GM18505 (cell line): ENCODE results near the gene NCAPD2.

ENCODE experiments used
- ATAC-seq: cut with Tn5 transposase; IDR thresholded peaks from one replicate; pipeline ENCODE4 v1.9.1; 2021; ENCODE audit not compliant: unreplicated experiment
- POLR2A ChIP-seq: IDR thresholded peaks from 4 replicates; pipeline ENCODE4 v1.6.1; 2011; ENCODE audit warnings: borderline replicate concordance; ENCODE audit not compliant: insufficient read depth, insufficient read length; ENCODE audit errors: extremely low read depth

NCAPD2 gene

GRCh38 chr12:6538420-6539313 lies 44.8 kb downstream of the NCAPD2 start:
- peak; percentile 33 for TF ChIP-seq POLR2A
- no peak for ATAC-seq

- no peak for ATAC-seq
- TF ChIP-seq POLR2A, result peak; percentile 20
Observed at GRCh38 chr12:6539314-6539682, 45.4 kb downstream of the NCAPD2 start.

DNA sequence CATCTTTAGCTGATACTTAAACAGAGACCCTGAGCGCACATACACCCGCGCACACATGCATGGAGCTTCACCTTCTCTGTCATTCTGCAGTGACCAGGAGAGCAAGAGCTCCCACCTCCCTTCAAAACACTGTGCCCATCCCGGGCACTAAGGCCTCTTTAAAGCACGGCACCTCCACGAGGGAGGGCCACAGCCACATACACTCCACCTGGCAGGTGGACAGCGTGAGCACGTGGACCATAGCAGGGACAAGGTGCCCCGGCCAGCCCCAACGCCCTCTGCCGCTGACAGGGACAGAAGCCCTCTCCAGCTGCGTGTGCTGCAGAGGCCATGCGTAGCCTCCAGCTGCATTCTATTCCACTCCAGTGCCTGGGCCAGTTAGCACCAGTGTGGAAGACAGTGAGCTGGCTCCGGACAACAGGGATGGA lies 45.8 kb downstream of the NCAPD2 start:
- ATAC-seq, result no peak

GRCh38 chr12:6540181-6540877 lies 46.4 kb downstream of the NCAPD2 start:
- TF ChIP-seq POLR2A, result no peak
- no peak for ATAC-seq

More for the DNA sequence above, 45.8 kb downstream of the NCAPD2 start:
- no peak for TF ChIP-seq POLR2A

GRCh38 chr12:6541371-6542165 lies 47.7 kb downstream of the NCAPD2 start:
- TF ChIP-seq POLR2A, result no peak
- ATAC-seq, result no peak

GRCh38 chr12:6542209-6543009 lies 48.5 kb downstream of the NCAPD2 start:
- no peak for ATAC-seq
- TF ChIP-seq POLR2A, result no peak

- no peak for ATAC-seq
- no peak for TF ChIP-seq POLR2A
Observed at GRCh38 chr12:6546016-6546415, 52.1 kb downstream of the NCAPD2 start.

- TF ChIP-seq POLR2A, result no peak
- no peak for ATAC-seq
Observed at GRCh38 chr12:6547566-6547965, 53.7 kb downstream of the NCAPD2 start.

DNA sequence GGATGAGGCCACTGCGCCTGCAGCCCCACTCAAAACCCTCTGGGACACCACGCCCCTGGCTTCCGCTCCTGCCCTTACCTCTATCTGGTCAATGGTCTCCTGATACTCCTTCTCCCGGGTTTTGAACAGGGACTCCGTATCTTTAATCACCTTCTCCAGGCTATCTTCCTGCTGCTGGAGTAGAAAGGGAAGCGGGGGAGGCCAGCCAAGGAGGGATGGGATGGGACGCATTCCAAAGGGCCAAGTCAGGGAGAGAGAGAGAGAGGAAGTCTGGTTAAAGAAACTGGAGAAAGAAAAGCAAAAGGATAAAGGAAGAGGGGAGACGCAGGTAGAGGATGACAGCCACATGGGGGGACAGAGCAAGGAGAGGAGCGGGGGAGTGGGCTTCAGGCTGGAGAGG lies 54.1 kb downstream of the NCAPD2 start:
- no peak for TF ChIP-seq POLR2A
- no peak for ATAC-seq

DNA sequence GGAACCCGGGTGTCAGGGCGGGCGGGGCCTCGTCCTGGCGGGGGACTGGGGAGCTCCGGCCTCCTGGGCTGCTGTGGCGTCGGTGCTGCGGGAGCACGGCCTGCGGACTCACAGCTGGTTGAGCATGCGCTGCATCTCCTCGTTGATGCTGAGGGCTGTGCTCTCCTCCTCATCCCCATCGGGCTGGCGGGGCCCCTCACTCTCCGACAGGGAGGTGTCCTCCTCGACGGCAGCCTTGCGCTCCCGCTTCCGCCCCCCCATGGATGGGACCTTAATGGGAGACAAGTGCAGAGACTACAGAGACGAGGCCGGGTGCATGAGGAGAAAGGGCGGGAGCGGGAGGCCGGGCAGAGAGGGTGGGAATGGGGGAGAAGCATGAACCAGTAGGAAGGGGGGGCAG lies 54.7 kb downstream of the NCAPD2 start:
- ATAC-seq, result no peak
- no peak for TF ChIP-seq POLR2A

GRCh38 chr12:6548966-6549683 lies 55.2 kb downstream of the NCAPD2 start:
- ATAC-seq, result no peak
- no peak for TF ChIP-seq POLR2A

DNA sequence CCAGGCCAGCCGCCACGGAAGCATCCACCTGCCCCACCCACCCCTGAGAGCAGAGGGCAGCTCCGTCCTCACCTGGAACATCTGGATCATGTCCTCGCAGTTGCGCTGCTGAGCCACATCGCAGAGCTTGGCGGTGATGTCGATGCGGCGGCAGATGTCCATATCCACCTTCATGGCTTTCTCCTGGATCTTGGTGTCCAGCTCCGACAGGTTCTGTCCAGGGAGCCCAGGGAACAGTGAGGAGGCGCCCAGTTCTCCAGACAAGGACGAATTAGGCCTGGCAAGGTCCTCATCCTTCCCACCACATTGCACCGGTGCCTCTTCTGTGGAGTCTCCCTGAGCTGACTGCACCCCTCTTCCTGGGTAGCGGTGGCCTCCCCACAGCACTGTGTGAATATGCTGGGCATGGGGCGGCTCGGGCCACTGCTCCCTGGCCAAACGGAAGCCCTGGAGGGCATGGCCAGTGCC lies 55.8 kb downstream of the NCAPD2 start:
- ATAC-seq, result no peak

GRCh38 chr12:6550294-6551062 lies 56.6 kb downstream of the NCAPD2 start:
- ATAC-seq, result no peak
- TF ChIP-seq POLR2A, result no peak

More for the DNA sequence above, 55.8 kb downstream of the NCAPD2 start:
- TF ChIP-seq POLR2A, result no peak
